GM21526 (cell line): Measurements from ENCODE around the gene RAB8A.
"Not testable (repeated sequence)": the region's sequence is repeated elsewhere in the genome, so short reads cannot be mapped to it uniquely, and the experiment has no call there.

Experiments
- ATAC-seq: cut with Tn5 transposase; IDR thresholded peaks from one replicate; pipeline ENCODE4 v1.9.1; 2021; ENCODE audit warnings: moderate library complexity; ENCODE audit not compliant: unreplicated experiment, low FRiP score

Gene RAB8A

GRCh38 chr19:16106121-16106520 is 5.6 kb upstream of the RAB8A start:
- no peak for ATAC-seq

- ATAC-seq: no peak
Measured at GRCh38 chr19:16111909-16112752, 442 bp downstream of the RAB8A start.

- no peak for ATAC-seq
Measured at GRCh38 chr19:16112778-16113177, 1.1 kb downstream of the RAB8A start.

GRCh38 chr19:16113727-16114126 is 2.0 kb downstream of the RAB8A start:
- no peak for ATAC-seq

GRCh38 chr19:16115301-16116039 is 3.8 kb downstream of the RAB8A start:
- no peak for ATAC-seq

- ATAC-seq: no peak
Measured at GRCh38 chr19:16116067-16116466, 4.4 kb downstream of the RAB8A start.

GRCh38 chr19:16117594-16118033 is 5.9 kb downstream of the RAB8A start:
- ATAC-seq: no peak

- peak; percentile 54 for ATAC-seq
Measured at GRCh38 chr19:16118489-16119033, 6.9 kb downstream of the RAB8A start.

- not testable (repeated sequence) for ATAC-seq
Measured at GRCh38 chr19:16119075-16119857, 7.6 kb downstream of the RAB8A start.

- ATAC-seq: no peak
Measured at GRCh38 chr19:16121141-16121540, 9.5 kb downstream of the RAB8A start.

GRCh38 chr19:16121967-16122366 is 10.3 kb downstream of the RAB8A start:
- ATAC-seq: no peak

- no peak for ATAC-seq
Measured at GRCh38 chr19:16124953-16125352, 13.3 kb downstream of the RAB8A start.

GRCh38 chr19:16125737-16126495 is 14.2 kb downstream of the RAB8A start:
- ATAC-seq: no peak

GRCh38 chr19:16127080-16127479 is 15.4 kb downstream of the RAB8A start:
- ATAC-seq: no peak

- no peak for ATAC-seq
Measured at GRCh38 chr19:16127776-16128371, 16.2 kb downstream of the RAB8A start.

- no peak for ATAC-seq
Measured at GRCh38 chr19:16131648-16132047, 20.0 kb downstream of the RAB8A start.

GRCh38 chr19:16133818-16134217 is 22.1 kb downstream of the RAB8A start:
- ATAC-seq: no peak

GRCh38 chr19:16134510-16134909 is 22.8 kb downstream of the RAB8A start:
- no peak for ATAC-seq

GRCh38 chr19:16135430-16136127 is 23.9 kb downstream of the RAB8A start:
- ATAC-seq: no peak
